ENCODE results near the gene PXMP2.

DNA sequence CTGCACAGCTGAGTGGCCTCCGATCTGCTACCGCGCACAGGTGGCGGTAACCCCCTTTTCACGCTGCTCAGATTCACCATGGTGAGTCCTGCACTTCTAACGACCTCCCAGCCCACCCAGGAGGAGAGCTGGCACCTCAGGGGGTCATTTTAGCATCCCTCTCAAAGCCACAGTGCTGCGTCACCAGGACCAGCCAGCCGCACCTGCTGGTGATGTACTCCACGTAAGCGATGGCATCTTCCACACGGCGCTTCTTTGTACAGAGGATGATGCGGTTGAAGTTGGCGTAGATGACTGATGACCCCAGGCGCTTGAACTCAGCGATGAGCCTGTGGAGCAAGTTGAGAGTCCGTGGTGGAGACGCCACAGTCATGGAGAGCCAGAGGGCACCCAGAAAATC, 49.6 kb upstream of the PXMP2 start:
- TF ChIP-seq CTCF (IDR thresholded peaks at IDR 0.05) (no peak), EP300 (IDR thresholded peaks at IDR 0.05) (no peak), POLR2A (IDR thresholded peaks at IDR 0.05; ENCODE audit: low read depth) (no peak), POLR2AphosphoS5 (IDR thresholded peaks at IDR 0.05) (no peak)

Measured in esophagus muscularis mucosa (tissue), 4 donors.